ENCODE measurements around the gene OR6B3.

DNA sequence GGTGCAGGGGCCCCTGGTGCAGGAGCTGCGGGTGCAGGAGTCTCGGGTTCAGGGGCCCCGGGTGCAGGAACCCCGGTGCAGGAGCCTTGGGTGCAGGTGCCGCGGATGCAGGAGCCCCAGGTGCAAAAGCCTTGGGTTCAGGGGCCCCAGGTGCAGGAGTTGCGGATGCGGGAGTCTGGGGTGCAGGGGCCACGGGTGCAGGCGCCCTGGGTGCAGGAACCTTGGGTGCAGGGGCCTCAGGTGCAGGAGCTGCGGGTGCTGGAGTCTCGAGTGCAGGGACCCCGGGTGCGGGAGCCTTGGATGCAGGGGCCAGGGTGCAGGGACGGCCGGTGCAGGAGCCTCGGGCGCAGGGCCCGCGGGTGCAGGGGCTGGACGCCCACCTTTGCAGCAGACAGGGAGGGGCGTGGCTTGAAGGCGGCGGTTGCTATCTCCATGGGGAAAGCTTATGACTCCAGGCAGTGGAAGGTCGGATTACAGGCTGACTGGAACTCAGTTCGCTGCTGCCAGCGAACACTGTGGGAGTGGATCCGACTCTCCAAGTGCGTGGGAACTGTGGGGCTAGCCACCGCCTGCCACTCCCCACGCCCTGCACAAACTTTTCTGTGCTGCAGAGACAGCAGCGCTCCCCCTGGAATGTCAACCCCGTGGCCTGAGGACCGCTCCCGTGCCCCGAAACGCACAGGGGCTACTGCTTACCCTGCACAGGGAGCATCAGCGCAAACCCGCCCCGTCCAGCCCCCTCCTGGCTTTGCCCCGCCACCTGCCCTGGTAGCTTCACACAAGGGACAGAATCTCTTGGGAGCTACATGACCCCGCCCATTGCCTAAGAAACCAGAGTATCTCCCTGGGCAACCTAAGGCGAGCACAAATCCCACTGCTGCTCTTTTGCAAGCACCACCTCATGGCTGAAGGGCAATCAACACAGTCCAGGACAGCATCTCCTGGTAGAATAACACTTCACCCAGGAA, 42.5 kb upstream of the OR6B3 start:
- TF ChIP-seq ZNF696 (CRISPR knock-in tag; conservative IDR thresholded peaks at IDR 0.05), result no peak
- TF ChIP-seq CC2D1A (IDR thresholded peaks at IDR 0.05), result no peak
- no peak for TF ChIP-seq SMC3 (conservative IDR thresholded peaks at IDR 0.05; ENCODE audit: insufficient read depth, low read depth, low read length)
- TF ChIP-seq ZNF609 (CRISPR knock-in tag; IDR thresholded peaks at IDR 0.05; ENCODE audit: borderline replicate concordance), result no peak
- TF ChIP-seq ZNF384 (IDR thresholded peaks at IDR 0.05; ENCODE audit: low read depth, low read length), result no peak
